GM23338 (cell line): ENCODE data around the gene CFI. TPM values are rescaled to one million over a fixed set of nuclear protein-coding genes. Genes with fewer than 3 reads are reported as not detected.
A peak's percentile ranks its signal among the peaks of the same experiment; 100 is the strongest.

ENCODE experiments used
- ATAC-seq: fragments of 200-7000 bp; cut with Tn5 transposase; 3 replicates; pipeline ENCODE4 v1.9.1; 2020
- DNase-seq: peaks from one replicate; pipeline ENCODE4 v3.0.0-alpha.2; 2015; ENCODE audit warnings: low spot score
- H2AFZ ChIP-seq: fragments of 200-600 bp; sonication (generic); 2 replicates; pipeline ENCODE4 v1.8.0; 2016; ENCODE audit warnings: antibody characterized with exemption, mild to moderate bottlenecking, moderate library complexity
- H3F3A ChIP-seq: fragments of 200-600 bp; sonication (generic); replicated peaks from 2 replicates; pipeline ENCODE4 v1.8.0; 2017; ENCODE audit warnings: antibody characterized with exemption, mixed run types, low read depth
- H3K27ac ChIP-seq: fragments of 200-600 bp; sonication (generic); 2 replicates; pipeline ENCODE4 v1.6.1; 2016; ENCODE audit warnings: low read depth
- H3K27me3 ChIP-seq: fragments of 200-600 bp; sonication (generic); 2 replicates; pipeline ENCODE4 v1.8.0; 2016; ENCODE audit warnings: mild to moderate bottlenecking, mixed run types, moderate library complexity; ENCODE audit not compliant: insufficient read depth
- H3K36me3 ChIP-seq: fragments of 200-600 bp; sonication (generic); 2 replicates; pipeline ENCODE4 v1.8.0; 2016; ENCODE audit warnings: mild to moderate bottlenecking; ENCODE audit not compliant: insufficient read depth
- H3K4me1 ChIP-seq: fragments of 200-600 bp; sonication (generic); 2 replicates; pipeline ENCODE4 v1.8.0; 2016; ENCODE audit warnings: mild to moderate bottlenecking, moderate library complexity; ENCODE audit not compliant: insufficient read depth
- H3K4me2 ChIP-seq: fragments of 200-600 bp; sonication (generic); 2 replicates; pipeline ENCODE4 v1.7.1; 2017; ENCODE audit warnings: mixed run types
- H3K4me3 ChIP-seq: fragments of 200-600 bp; sonication (generic); 2 replicates; pipeline ENCODE4 v1.6.1; 2016; ENCODE audit warnings: mixed run types
- H3K79me2 ChIP-seq: fragments of 200-600 bp; sonication (generic); replicated peaks from 2 replicates; pipeline ENCODE4 v1.8.0; 2017; ENCODE audit warnings: mild to moderate bottlenecking; ENCODE audit not compliant: insufficient read depth
- H3K9me2 ChIP-seq: fragments of 200-600 bp; sonication (generic); 2 replicates; pipeline ENCODE4 v1.8.0; 2017; ENCODE audit not compliant: insufficient read depth
- H4K20me1 ChIP-seq: fragments of 200-600 bp; sonication (generic); replicated peaks from 2 replicates; pipeline ENCODE4 v1.8.0; 2017; ENCODE audit warnings: mild to moderate bottlenecking; ENCODE audit not compliant: insufficient read depth
- H3K27ac Mint-ChIP-seq: 2 replicates; pipeline ENCODE4 v1.8.0; 2020; ENCODE audit warnings: inconsistent platforms, mild to moderate bottlenecking, moderate library complexity, mixed read lengths
- H3K27me3 Mint-ChIP-seq: 3 replicates; pipeline ENCODE4 v1.8.0; 2022; ENCODE audit warnings: low read depth, mild to moderate bottlenecking, moderate library complexity, mixed read lengths, inconsistent platforms; ENCODE audit not compliant: insufficient read depth, poor library complexity
- H3K36me3 Mint-ChIP-seq: 3 replicates; pipeline ENCODE4 v1.8.0; 2021; ENCODE audit warnings: low read depth, mild to moderate bottlenecking, inconsistent platforms, moderate library complexity, mixed read lengths
- H3K4me1 Mint-ChIP-seq: 3 replicates; pipeline ENCODE4 v1.8.0; 2020; ENCODE audit warnings: mild to moderate bottlenecking, inconsistent platforms, mixed read lengths
- H3K4me3 Mint-ChIP-seq: 3 replicates; pipeline ENCODE4 v1.8.0; 2021; ENCODE audit warnings: moderate library complexity, mild to moderate bottlenecking, inconsistent platforms, mixed read lengths
- H3K9me3 Mint-ChIP-seq: 3 replicates; pipeline ENCODE4 v1.8.0; 2020; ENCODE audit warnings: moderate library complexity, mild to moderate bottlenecking, inconsistent platforms, mixed read lengths
- CREB1 ChIP-seq: fragments of 250-450 bp; sonication (Bioruptor Pico); IDR thresholded peaks from 2 replicates; pipeline ENCODE4 v1.5.0; 2020; ENCODE audit warnings: low read depth, mild to moderate bottlenecking, moderate library complexity
- EZH2 ChIP-seq: fragments of 200-600 bp; sonication (generic); IDR thresholded peaks from one replicate; pipeline ENCODE4 v1.8.0; 2017; ENCODE audit warnings: antibody characterized with exemption, mild to moderate bottlenecking, low read depth; ENCODE audit not compliant: unreplicated experiment
- JUNB ChIP-seq: IDR thresholded peaks from one replicate; pipeline ENCODE4 v1.6.1; 2016; ENCODE audit warnings: antibody characterized with exemption; ENCODE audit not compliant: unreplicated experiment
- NANOG ChIP-seq: IDR thresholded peaks from 2 replicates; pipeline ENCODE4 v1.6.1; 2016; ENCODE audit warnings: antibody characterized with exemption, borderline replicate concordance
- POLR2AphosphoS5 ChIP-seq: IDR thresholded peaks from 2 replicates; pipeline ENCODE4 v1.6.1; 2016; ENCODE audit warnings: antibody characterized with exemption, low read depth
- STAT1 ChIP-seq: IDR thresholded peaks from one replicate; pipeline ENCODE4 v1.6.1; 2016; ENCODE audit warnings: antibody characterized with exemption; ENCODE audit not compliant: unreplicated experiment
- ZNF114 ChIP-seq: fragments of 250-450 bp; sonication (Bioruptor Pico); IDR thresholded peaks from 2 replicates; pipeline ENCODE4 v1.5.0; 2020; ENCODE audit warnings: mild to moderate bottlenecking, moderate library complexity
- ZNF331 ChIP-seq: fragments of 250-450 bp; sonication (Bioruptor Pico); IDR thresholded peaks from 2 replicates; pipeline ENCODE4 v1.5.0; 2020; ENCODE audit warnings: low read depth, mild to moderate bottlenecking, moderate library complexity
- polyA plus RNA-seq: library from polyadenylated mRNA; unstranded; fragments of >200 nt; fragmentation: Nextera tagmentation; extraction: Ambion mirVana; gene quantifications from 2 replicates; pipeline ENCODE4 v1.2.1, GENCODE V29; 2016
- total RNA-seq: library from RNA; depleted of rRNA; stranded (reverse); fragments of >200 nt; shearing (Covaris generic); gene quantifications from 2 replicates; pipeline ENCODE4 v1.2.3, GENCODE V29; 2014
- TF ChIP-seq, protein P1 (sequence below): IDR thresholded peaks from 2 replicates; pipeline ENCODE4 v1.6.1; 2016; ENCODE audit warnings: antibody characterized with exemption

Gene CFI
- total and polyA plus RNA-seq, 2 experiments from 2014 or later: not detected

DNA sequence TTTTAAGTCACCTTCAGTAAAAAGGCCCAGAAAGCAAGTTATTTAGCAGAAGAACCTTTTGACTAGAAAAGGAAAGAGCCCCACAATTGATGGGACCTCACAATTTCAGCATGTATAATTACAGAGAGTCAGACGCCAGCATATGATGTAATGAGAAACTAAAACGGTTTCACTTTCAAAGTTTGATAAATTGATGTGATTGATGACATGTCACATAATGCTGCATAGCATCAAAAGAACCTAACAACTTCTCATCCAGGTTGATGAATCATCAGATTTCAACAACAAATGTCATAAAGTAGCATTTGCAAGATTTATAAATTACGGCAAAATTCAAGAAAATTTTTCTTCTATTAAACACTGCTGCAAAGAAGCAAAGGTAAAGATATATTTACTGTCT, 9.9 kb upstream of the CFI start (continued):
- TF ChIP-seq JUNB (no peak), STAT1 (no peak), ZNF331 (CRISPR knock-in tag) (no peak), EZH2 (no peak), POLR2AphosphoS5 (no peak)

DNA sequence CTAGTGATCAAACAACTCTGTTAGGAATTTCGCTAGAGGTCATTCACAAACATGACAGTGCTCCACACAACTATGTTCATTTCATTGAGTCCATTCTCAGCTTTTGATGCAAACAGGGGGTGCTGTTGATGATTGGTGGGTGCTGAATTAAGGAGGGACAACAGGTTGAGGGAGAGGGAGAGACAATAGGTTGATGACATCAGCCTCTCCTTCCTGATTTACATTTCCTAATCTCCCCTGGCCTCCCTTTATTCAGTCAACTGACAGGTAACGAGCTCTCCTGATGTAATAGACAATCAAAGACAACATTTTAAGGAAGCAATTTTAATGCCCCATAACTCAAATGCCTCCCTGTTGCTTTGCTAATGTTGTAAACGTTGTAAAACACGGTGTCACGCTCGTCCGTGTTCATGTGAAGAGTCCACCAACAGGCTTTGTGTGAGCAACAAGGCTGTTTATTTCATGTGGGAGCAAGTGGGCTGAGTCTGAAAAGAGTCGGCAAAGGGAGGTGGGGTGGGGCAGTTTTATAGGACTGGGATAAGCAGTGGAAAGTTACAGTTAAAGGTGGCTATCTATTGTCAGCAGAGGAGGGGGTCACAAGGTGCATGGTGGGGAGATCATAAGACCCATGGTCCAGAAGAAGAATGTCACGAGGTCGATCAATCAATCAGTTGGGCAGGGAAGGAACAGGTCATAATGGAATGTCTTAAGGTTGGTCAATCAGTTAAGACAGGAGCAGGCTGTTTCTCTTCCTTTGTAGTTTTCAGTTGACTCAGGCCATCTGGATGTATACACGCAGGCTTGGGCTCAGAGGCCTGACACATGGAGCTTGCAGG, 9.0 kb upstream of the CFI start:
- Histone ChIP-seq H3K4me2 (peak overlapping the region; percentile 53), H2AFZ (peak overlapping the region; percentile 76; the same call in 1 of the 2 replicates), H3K9me2 (no peaks in the 10 kb centered on the region), H3K36me3 (no peaks in the 10 kb centered on the region), H3F3A (0 out of 2 replicates have a peak, but pooled peaks cover 6% of the 10 kb centered on the region), H3K27me3 (no peaks in the 10 kb centered on the region), H4K20me1 (no peaks in the 10 kb centered on the region), H3K27ac (no peak overlapping the region), H3K79me2 (peaks cover 3% of the 10 kb centered on the region), H3K4me1 (peaks cover 16% of the 10 kb centered on the region), H3K4me3 (no peak overlapping the region; the same call in 1 of the 2 replicates)
- peak overlapping the region; percentile 12; the same call in 2 of the 3 replicates for H3K4me3 Mint-ChIP-seq
- peaks cover 9% of the 10 kb centered on the region for H3K27me3 Mint-ChIP-seq
- H3K27ac Mint-ChIP-seq: peak overlapping the region; percentile 81
- peaks cover 2% of the 10 kb centered on the region for H3K36me3 Mint-ChIP-seq
- no peaks in the 10 kb centered on the region for H3K9me3 Mint-ChIP-seq
- ATAC-seq: peak; percentile 39
- DNase-seq: peak; percentile 48
- TF ChIP-seq POLR2AphosphoS5: no peak
- peak; percentile 23; the same call in 1 of the 2 replicates for TF ChIP-seq CREB1 (CRISPR knock-in tag)
- H3K4me1 Mint-ChIP-seq: peaks cover 18% of the 10 kb centered on the region

DNA sequence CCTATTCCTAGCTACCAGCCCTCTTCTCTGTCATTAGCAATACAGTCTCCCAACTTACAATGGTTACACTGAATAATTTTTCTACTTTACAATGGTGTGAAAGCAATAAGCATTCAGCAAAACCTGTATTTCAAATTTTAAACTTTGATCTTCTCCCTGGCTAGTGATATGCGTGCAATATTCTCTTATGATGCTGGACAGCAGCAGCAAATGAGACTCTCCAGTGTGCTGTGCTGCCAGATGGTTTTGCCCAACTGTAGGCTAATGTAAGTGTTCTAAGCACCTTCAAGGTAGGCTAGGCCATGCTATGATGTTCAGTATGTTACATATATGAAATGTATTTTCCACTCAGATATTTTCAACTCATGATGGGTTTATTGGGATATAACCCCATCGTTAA, 7.9 kb upstream of the CFI start:
- H3K4me3 Mint-ChIP-seq: no peak overlapping the region
- H3K4me2 ChIP-seq: no peak overlapping the region
- TF ChIP-seq POLR2AphosphoS5 (no peak), ZNF114 (CRISPR knock-in tag) (no peak), NANOG (no peak), EZH2 (no peak), ZNF331 (CRISPR knock-in tag) (no peak)
- TF ChIP-seq, protein P1, sequence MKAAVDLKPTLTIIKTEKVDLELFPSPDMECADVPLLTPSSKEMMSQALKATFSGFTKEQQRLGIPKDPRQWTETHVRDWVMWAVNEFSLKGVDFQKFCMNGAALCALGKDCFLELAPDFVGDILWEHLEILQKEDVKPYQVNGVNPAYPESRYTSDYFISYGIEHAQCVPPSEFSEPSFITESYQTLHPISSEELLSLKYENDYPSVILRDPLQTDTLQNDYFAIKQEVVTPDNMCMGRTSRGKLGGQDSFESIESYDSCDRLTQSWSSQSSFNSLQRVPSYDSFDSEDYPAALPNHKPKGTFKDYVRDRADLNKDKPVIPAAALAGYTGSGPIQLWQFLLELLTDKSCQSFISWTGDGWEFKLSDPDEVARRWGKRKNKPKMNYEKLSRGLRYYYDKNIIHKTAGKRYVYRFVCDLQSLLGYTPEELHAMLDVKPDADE: no peak
- no peaks in the 10 kb centered on the region for H3K79me2 ChIP-seq
- H3K9me3 Mint-ChIP-seq: no peaks in the 10 kb centered on the region
- no peaks in the 10 kb centered on the region for H3K36me3 ChIP-seq
- no peak overlapping the region for H3K27ac ChIP-seq
- no peaks in the 10 kb centered on the region for H4K20me1 ChIP-seq
- H3K27me3 ChIP-seq: no peaks in the 10 kb centered on the region
- DNase-seq (no peak), ATAC-seq (no peak)
- H3K27ac Mint-ChIP-seq: no peak overlapping the region
- H3K27me3 Mint-ChIP-seq: peaks cover 4% of the 10 kb centered on the region
- H2AFZ ChIP-seq: no peak overlapping the region
- peaks cover 16% of the 10 kb centered on the region for H3K4me1 Mint-ChIP-seq
- peaks cover 16% of the 10 kb centered on the region for H3K4me1 ChIP-seq
- no peaks in the 10 kb centered on the region for H3K36me3 Mint-ChIP-seq
- 0 out of 2 replicates have a peak, but pooled peaks cover 2% of the 10 kb centered on the region for H3F3A ChIP-seq
- no peaks in the 10 kb centered on the region for H3K9me2 ChIP-seq
- H3K4me3 ChIP-seq: no peak overlapping the region
